OCI-LY7 (cell line): Measurements from ENCODE around the gene SEMA3E. TPM values are rescaled to one million over a fixed set of nuclear protein-coding genes. Genes with fewer than 3 reads are reported as not detected.
"Not testable (repeated sequence)": the region's sequence is repeated elsewhere in the genome, so short reads cannot be mapped to it uniquely, and the experiment has no call there.

ENCODE experiments used
- BruUV-seq: library from RNA; stranded (reverse); fragments of 400-500 nt; replicated peaks from 2 replicates; lab custom pipeline; 2021; lab: Mats Ljungman, UMichigan
- CTCF ChIA-PET: fragments of 300-600 bp; sonication (Branson Sonifier 250); formaldehyde crosslinking; loops from one replicate; lab custom pipeline; 2022; ENCODE audit warnings: antibody characterized with exemption; ENCODE audit not compliant: unreplicated experiment; lab: Charles Lee
- POLR2A ChIA-PET: fragments of 300-600 bp; sonication (Branson Sonifier 250); formaldehyde crosslinking; loops from one replicate; lab custom pipeline; 2022; ENCODE audit warnings: antibody characterized with exemption; lab: Charles Lee
- DNase-seq: peaks from one replicate; pipeline ENCODE4 v3.0.0-alpha.2; 2015; ENCODE audit warnings: low spot score
- H2AFZ ChIP-seq: fragments of 200-600 bp; sonication (generic), shearing (Covaris generic); 2 replicates; pipeline ENCODE4 v1.6.1; 2014; ENCODE audit warnings: mild to moderate bottlenecking, antibody characterized with exemption, low read length, moderate library complexity
- H3K27ac ChIP-seq: fragments of 200-600 bp; sonication (generic); 2 replicates; pipeline ENCODE4 v1.5.1; 2014; ENCODE audit warnings: mixed run types, low read depth, mild to moderate bottlenecking, moderate library complexity, low read length, inconsistent platforms; ENCODE audit not compliant: poor library complexity, severe bottlenecking
- H3K36me3 ChIP-seq: fragments of 200-600 bp; sonication (generic); 2 replicates; pipeline ENCODE4 v1.6.1; 2014; ENCODE audit warnings: mild to moderate bottlenecking, antibody characterized with exemption, low read length, moderate library complexity, mixed read lengths; ENCODE audit not compliant: insufficient read depth
- H3K4me1 ChIP-seq: fragments of 200-600 bp; sonication (generic); 2 replicates; pipeline ENCODE4 v1.5.1; 2014; ENCODE audit warnings: mild to moderate bottlenecking, low read length; ENCODE audit not compliant: insufficient read depth, poor library complexity, severe bottlenecking
- H3K4me2 ChIP-seq: fragments of 200-600 bp; sonication (generic); 2 replicates; pipeline ENCODE4 v1.6.1; 2014; ENCODE audit warnings: mild to moderate bottlenecking, low read length
- H3K4me3 ChIP-seq: fragments of 200-600 bp; sonication (generic); 2 replicates; pipeline ENCODE4 v1.5.1; 2014; ENCODE audit warnings: mild to moderate bottlenecking, low read depth, low read length; ENCODE audit not compliant: poor library complexity, severe bottlenecking
- H3K79me2 ChIP-seq: fragments of 200-600 bp; sonication (generic); 2 replicates; pipeline ENCODE4 v1.6.1; 2016; ENCODE audit warnings: low read depth, mild to moderate bottlenecking, low read length, moderate library complexity, mixed read lengths; ENCODE audit not compliant: insufficient read depth
- H3K9me2 ChIP-seq: fragments of 200-600 bp; sonication (generic); 2 replicates; pipeline ENCODE4 v1.6.1; 2016; ENCODE audit warnings: mild to moderate bottlenecking, low read length, mixed read lengths; ENCODE audit not compliant: insufficient read depth
- H3K9me3 ChIP-seq: fragments of 200-600 bp; sonication (generic); 2 replicates; pipeline ENCODE4 v1.6.1; 2014; ENCODE audit warnings: mild to moderate bottlenecking, mixed run types, low read length, mixed read lengths
- H4K20me1 ChIP-seq: fragments of 200-600 bp; sonication (generic); 2 replicates; pipeline ENCODE4 v1.6.1; 2014; ENCODE audit warnings: mild to moderate bottlenecking, antibody characterized with exemption, low read length, moderate library complexity, mixed read lengths; ENCODE audit not compliant: insufficient read depth
- EZH2phosphoT487 ChIP-seq: fragments of 200-600 bp; sonication (generic); IDR thresholded peaks from 2 replicates; pipeline ENCODE4 v1.6.1; 2018; ENCODE audit warnings: low read depth, borderline replicate concordance, mild to moderate bottlenecking, mixed run types, antibody characterized with exemption, low read length, moderate library complexity, mixed read lengths
- intact Hi-C: fragments of 100-400 bp; cut with micrococcal nuclease; formaldehyde crosslinking; loops from one replicate; pipeline ENCODE4 v1.10.0; 2022; ENCODE audit not compliant: unreplicated experiment
- total RNA-seq, 2 experiments: library from RNA; depleted of rRNA in 1 of 2; stranded (reverse); fragments of >200 nt in 1 of 2; shearing (Covaris generic) in 1 of 2; gene quantifications; 2 replicates each; pipeline ENCODE4 v1.2.3, GENCODE V29; 2014 to 2022
- TF ChIP-seq, protein P1 (sequence below): fragments of 200-600 bp; sonication (generic); conservative IDR thresholded peaks from 2 replicates; pipeline ENCODE4 v1.5.1; 2014; ENCODE audit warnings: mild to moderate bottlenecking, antibody characterized with exemption, low read length, moderate library complexity, mixed read lengths

The SEMA3E gene
- total RNA-seq, 2 experiments from 2014 or later: 0.06 TPM; not detected in 1

DNA sequence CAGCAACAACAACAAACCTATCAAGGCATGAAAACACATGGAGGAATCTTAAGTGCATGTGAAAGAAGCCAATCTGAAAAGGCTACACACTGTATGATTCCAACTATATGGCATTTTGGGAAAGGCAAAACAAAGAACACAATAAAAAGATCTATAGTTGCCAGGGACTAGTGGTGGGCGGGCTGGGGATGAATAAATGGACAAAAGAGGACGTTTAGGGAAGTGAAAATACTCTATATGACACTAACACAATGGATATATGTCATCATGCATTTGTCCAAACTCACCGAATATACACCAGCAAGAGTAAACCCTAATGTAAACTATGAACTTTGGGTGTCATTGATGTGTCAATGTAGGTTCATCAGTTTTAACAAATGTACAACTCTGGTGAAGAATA is 89.1 kb downstream of the SEMA3E start:
- no peak for TF ChIP-seq EZH2phosphoT487
- TF ChIP-seq, protein P1, sequence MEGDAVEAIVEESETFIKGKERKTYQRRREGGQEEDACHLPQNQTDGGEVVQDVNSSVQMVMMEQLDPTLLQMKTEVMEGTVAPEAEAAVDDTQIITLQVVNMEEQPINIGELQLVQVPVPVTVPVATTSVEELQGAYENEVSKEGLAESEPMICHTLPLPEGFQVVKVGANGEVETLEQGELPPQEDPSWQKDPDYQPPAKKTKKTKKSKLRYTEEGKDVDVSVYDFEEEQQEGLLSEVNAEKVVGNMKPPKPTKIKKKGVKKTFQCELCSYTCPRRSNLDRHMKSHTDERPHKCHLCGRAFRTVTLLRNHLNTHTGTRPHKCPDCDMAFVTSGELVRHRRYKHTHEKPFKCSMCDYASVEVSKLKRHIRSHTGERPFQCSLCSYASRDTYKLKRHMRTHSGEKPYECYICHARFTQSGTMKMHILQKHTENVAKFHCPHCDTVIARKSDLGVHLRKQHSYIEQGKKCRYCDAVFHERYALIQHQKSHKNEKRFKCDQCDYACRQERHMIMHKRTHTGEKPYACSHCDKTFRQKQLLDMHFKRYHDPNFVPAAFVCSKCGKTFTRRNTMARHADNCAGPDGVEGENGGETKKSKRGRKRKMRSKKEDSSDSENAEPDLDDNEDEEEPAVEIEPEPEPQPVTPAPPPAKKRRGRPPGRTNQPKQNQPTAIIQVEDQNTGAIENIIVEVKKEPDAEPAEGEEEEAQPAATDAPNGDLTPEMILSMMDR: no peak
- Histone ChIP-seq H3K9me2 (no peaks in the 10 kb centered on the region), H3K36me3 (no peaks in the 10 kb centered on the region), H3K79me2 (no peaks in the 10 kb centered on the region), H4K20me1 (no peaks in the 10 kb centered on the region), H3K4me3 (no peak overlapping the region), H3K27ac (no peak overlapping the region), H3K9me3 (no peaks in the 10 kb centered on the region), H2AFZ (no peak overlapping the region), H3K4me1 (no peaks in the 10 kb centered on the region), H3K4me2 (no peak overlapping the region)
- intact Hi-C loops: no loop called here
- ChIA-PET CTCF (no interaction called here), POLR2A (no interaction called here)
- no TSS peak for BruUV-seq
- DNase-seq: no peak

DNA sequence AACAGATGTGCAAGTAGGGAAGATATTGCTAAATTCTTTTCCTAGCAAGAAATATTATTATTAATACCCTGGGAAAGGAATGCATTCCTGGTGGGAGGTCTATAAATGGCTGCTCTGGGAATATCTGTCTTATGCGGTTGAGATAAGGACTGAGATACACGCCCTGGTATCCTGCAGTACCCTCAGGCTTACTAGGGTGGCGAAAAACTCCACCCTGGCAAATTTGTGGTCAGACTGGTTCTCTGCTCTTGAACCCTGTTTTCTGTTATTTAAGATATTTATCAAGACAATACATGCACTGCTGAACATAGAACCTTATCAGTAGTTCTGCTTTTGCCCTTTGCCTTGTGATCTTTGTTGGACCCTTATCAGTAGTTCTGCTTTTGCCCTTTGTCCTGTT is 96.4 kb downstream of the SEMA3E start:
- BruUV-seq: not testable (repeated sequence)

DNA sequence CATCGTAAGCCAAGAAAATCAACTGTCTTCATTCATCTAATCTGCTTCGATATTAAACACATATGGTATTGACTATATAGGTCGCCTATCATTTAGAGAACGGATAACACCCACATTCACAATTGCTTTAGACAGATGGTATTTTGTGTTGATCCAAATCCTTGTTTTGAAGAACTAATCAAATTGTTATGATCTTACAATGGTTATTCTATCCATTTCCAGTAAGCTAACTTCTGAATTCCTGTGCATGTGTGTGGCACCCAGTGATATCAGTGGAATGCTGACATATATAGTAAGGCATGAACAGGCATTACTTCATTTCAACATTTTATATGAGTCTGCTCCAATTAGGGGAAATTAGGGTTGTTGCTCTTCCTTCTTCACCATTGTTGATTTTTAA is 98.8 kb downstream of the SEMA3E start:
- TF ChIP-seq, protein P1: no peak
- no peak for TF ChIP-seq EZH2phosphoT487
- H3K36me3 ChIP-seq: no peaks in the 10 kb centered on the region
- ChIA-PET CTCF (no interaction called here), POLR2A (interaction anchor here (0.6 kb wide), 1 partner anchor 13 kb away, joined by 3 read pairs; no protein-coding TSS in a partner anchor)
- no peaks in the 10 kb centered on the region for H4K20me1 ChIP-seq
- H3K4me1 ChIP-seq: no peaks in the 10 kb centered on the region
- H3K4me3 ChIP-seq: no peak overlapping the region
- DNase-seq: no peak
- intact Hi-C loops: no loop called here
- no peak overlapping the region for H3K27ac ChIP-seq
- H3K9me3 ChIP-seq: no peaks in the 10 kb centered on the region
- no peak overlapping the region for H2AFZ ChIP-seq
- no TSS peak for BruUV-seq
- H3K79me2 ChIP-seq: no peaks in the 10 kb centered on the region
- no peak overlapping the region for H3K4me2 ChIP-seq
- no peaks in the 10 kb centered on the region for H3K9me2 ChIP-seq

More for the DNA sequence above, 96.4 kb downstream of the SEMA3E start:
- H3K79me2 ChIP-seq, H4K20me1 ChIP-seq, H3K9me3 ChIP-seq, H3K4me1 ChIP-seq, DNase-seq, intact Hi-C loops, POLR2A ChIA-PET, H3K36me3 ChIP-seq, H3K27ac ChIP-seq, H2AFZ ChIP-seq, CTCF ChIA-PET, H3K4me3 ChIP-seq, H3K4me2 ChIP-seq, H3K9me2 ChIP-seq: not testable (repeated sequence)
